Fibroblast of skin of abdomen (primary cell): ENCODE data around the gene SNX3. TPM values are rescaled to one million over a fixed set of nuclear protein-coding genes. Genes with fewer than 3 reads are reported as not detected.
A peak's percentile ranks its signal among the peaks of the same experiment; 100 is the strongest.
"Not testable (repeated sequence)": the region's sequence is repeated elsewhere in the genome, so short reads cannot be mapped to it uniquely, and the experiment has no call there.

ENCODE experiments used
- DNase-seq: peaks from one replicate; pipeline ENCODE4 v3.0.0-alpha.2; 2013
- polyA plus RNA-seq, 2 experiments: library from polyadenylated mRNA; unstranded; fragments of 120-200 nt; gene quantifications; one replicate each; pipeline ENCODE4 v1.2.1, GENCODE V29; 2013; ENCODE audit not compliant: insufficient read length in 2 of 2

Gene SNX3
- polyA plus RNA-seq (2013, experiment 1 of 2; ENCODE audit: insufficient read length), result 225 TPM
- 232 TPM for polyA plus RNA-seq (2013, experiment 2 of 2; ENCODE audit: insufficient read length)

DNA sequence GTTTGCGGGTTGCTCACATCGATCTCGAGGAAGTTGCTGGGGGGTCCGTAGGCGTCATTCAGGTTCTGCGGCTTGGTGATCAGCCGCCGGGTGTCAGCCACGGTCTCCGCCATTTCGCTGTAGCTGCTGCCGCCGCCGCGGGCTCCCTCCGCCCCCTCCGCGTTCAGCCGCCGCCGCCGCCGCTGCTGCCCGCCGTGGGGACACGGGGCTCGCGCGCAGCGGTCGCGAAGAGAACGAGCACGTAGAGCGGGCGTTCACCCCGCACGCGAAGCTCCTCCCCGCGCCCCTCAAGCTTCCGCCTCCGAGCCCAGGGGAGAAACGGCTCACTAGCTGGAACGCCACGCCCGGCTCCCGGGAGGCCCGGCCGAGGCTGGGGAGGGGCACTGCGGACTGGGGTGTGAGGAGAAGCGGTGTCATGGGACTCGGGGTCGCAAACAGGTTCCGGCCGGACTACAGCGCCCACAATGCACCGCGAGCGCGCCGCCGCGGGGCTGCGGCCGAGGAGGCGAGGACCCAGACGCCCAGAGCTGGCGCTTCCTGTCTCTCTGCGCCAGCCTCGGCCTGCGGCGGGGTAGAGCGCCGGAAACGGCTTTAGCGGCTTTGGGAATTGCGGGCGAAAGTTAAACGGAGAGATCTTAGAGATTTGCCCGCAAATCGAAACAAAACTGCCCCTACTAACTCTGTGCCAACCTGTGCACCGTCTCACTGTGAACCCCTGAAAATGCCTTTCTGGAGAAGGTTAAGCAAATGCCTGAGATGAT, at the start of gene SNX3:
TSS of gene SNX3 (minus strand) at position 232 of the 761 bp plus-strand sequence. CDS start at position 113, 119 bp downstream.
- DNase-seq, result peak; percentile 96

GRCh38 chr6:108309844-108310243, 49.0 kb upstream of the SNX3 start:
- no peak for DNase-seq

DNA sequence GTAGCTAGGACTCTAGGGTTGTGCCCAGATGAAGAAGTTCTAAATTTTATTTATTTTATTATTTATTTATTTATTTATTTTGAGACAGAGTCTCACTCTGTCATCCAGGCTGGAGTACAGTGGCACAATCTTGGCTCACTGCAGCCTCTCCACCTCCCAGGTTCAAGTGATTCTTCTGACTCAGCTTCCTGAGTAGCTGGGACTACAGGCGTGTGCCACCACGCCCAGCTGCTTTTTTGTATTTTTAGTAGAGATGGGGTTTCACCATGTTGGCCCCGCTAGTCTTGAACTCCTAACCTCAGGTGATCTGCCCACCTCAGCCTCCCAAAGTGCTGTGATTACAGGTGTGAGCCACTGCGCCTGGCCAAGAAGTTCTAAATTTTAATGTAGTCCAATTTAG, 47.8 kb upstream of the SNX3 start:
- not testable (repeated sequence) for DNase-seq

- DNase-seq, result no peak
Observed at GRCh38 chr6:108304646-108305045, 43.8 kb upstream of the SNX3 start.

GRCh38 chr6:108302386-108302785, 41.5 kb upstream of the SNX3 start:
- no peak for DNase-seq

- DNase-seq, result no peak
Observed at GRCh38 chr6:108295676-108296075, 34.8 kb upstream of the SNX3 start.

DNA sequence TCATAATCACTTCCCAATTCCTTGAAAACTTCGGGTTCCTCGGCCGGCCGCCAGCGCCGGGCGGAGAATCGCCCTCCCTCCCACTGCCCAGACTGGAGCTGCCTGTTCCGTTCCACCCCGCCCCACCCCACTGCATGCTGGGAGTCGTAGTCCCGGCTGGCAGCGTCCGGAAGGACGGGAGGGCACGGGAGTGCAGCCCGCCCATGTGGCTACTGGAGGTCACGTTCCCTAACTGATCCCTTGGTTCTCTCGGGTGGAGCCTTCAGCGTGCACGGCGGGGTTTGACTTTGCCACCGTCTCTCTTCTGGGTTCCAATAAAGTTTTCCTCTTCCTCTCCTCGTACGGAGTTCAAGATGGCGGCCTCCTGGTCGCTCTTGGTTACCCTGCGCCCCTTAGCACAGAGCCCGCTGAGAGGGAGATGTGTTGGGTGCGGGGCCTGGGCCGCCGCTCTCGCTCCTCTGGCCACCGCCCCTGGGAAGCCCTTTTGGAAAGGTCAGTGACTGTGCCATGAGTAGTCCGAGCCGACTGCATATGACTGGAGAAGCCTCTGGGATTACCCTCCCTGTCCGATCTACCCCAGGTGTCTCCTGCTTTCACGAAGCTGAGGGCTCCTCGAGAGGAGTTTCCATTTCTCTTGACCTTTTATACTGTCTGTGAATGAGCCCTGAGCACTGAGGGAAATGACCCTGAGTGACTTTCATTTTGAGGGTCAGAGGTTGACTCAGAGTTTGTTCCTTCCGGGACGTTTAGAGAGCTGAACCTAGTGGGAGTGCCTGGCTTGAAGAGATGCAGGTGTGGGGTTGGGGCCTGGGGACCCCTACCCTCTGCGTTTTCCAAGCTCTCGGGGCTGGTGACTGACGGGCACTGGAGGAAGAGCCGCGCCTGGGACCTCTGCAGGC, 34.1 kb upstream of the SNX3 start, which contains the start of gene AFG1L:
TSS of gene AFG1L (plus strand) at position 328 of the 899 bp plus-strand sequence. CDS start at position 354, 26 bp downstream.
- peak; percentile 87 for DNase-seq

DNA sequence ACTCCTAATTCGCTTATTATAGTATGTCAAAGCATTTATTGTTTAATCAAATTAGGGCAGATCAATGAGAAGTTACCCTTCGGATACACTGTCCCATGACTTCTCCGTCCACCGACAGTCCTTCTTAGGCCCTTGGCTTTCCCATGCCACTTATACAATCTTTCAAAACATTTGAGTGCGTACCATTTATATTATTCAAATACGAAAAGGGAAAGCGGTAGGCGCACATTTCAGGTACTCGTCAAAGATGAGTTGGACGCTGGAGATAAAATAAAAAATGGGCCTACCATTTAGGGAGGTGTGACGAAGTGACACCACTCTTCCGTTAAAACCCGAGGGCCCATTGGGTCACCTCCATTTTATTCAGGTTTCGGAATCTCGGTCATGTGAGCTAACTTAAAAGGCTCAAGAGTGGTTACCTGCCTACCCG, 33.5 kb upstream of the SNX3 start:
- no peak for DNase-seq

GRCh38 chr6:108293527-108294296, 32.9 kb upstream of the SNX3 start:
- DNase-seq, result no peak

DNA sequence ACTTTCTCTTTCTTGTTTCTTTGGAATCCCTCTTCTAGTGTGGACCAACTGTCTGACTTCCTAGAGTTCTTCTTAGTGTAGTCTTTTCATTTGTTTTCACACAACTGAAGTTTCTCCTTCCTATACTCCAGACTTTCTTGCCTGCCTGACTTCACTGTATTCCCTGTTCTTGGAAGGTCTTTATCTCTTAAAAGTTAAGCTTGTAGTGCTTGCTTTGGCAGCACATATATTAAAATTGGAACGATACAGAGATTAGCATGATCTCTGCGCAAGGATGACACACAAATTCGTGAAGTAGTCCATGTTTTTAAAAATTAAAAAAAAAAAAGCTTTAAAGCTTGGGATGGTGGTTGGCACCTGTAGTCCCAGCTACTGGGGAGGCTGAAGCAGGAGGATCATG, 31.7 kb upstream of the SNX3 start:
- DNase-seq, result not testable (repeated sequence)

GRCh38 chr6:108291091-108291490, 30.3 kb upstream of the SNX3 start:
- no peak for DNase-seq

- DNase-seq, result no peak
Observed at GRCh38 chr6:108288742-108289141, 27.9 kb upstream of the SNX3 start.

DNA sequence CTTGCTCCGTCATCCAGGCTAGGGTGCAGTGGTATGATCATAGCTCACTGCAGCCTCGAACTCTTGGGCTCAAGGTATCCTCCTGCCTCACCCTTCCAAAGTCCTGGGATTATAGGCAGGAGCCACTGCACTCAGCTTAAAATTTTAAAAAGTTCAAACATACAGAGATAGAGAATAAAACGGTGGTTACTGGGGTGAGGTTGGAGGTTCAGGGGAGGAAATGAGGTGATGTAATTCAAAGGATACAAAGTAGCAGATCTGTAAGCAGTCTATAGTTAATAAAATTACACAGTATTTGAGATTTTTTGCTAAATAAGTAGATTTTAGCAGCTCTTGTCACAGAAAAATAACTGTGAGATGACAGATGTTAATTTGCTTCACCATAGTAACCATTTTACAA, 26.5 kb upstream of the SNX3 start:
- no peak for DNase-seq

DNA sequence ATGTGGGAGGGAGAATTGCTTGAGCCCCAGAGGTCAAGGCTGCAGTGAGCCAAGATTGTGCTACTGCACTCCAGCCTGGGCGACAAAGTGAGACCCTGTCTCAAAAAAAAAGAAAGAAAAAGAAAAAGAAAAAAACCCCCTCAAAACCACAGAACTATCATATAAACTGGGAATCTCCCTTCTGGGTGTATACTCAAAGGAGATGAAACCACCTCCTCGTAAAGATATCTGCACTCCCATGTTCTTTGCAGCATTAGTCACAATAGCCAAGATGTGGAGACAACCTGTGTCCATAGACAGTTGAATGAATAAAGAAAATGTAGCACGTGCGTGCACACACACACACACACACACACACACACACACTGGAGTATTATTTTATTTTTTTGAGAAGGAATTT, 25.5 kb upstream of the SNX3 start:
- DNase-seq, result no peak

DNA sequence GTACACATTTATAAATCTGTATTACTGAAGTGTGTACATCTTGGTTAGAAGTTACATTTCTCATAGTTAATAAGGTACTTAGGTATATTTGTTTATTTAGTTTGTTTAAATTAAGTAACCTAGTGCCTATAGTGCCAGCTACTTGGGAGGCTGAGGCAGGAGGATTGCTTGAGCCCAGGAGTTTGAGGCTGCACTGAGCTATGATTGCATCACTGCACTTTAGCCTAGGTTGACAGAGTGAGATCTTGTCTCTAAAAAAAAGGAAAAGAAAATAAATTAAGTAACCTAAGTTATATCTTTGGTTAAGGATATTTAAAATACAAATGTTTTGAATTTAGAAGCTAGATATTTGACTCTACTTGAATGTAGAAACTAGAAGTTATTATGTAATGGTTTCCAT, 24.5 kb upstream of the SNX3 start:
- no peak for DNase-seq

DNA sequence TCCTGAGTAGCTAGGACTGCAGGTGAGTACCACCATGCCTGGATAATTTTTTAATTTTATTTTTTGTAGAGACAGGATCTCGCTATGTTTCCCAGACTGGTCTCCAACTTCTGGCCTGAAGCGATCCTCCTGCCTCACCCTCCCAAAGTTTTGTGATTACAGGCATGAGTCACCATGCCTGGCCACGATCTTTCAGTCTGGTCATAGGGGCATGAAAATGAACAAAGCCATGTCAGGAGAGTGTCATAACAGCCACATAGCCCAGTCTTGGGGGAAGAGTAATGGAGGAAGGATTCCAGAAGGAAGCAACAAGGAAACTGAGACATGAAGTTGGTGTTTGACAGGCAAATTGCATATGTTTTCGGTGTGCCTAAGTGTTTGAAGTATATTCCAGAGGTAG, 17.0 kb upstream of the SNX3 start:
- DNase-seq, result no peak

GRCh38 chr6:108277295-108277694, 16.5 kb upstream of the SNX3 start:
- DNase-seq, result peak; percentile 2

- DNase-seq, result no peak
Observed at GRCh38 chr6:108275976-108276375, 15.1 kb upstream of the SNX3 start.

- DNase-seq, result no peak
Observed at GRCh38 chr6:108274546-108274945, 13.7 kb upstream of the SNX3 start.

DNA sequence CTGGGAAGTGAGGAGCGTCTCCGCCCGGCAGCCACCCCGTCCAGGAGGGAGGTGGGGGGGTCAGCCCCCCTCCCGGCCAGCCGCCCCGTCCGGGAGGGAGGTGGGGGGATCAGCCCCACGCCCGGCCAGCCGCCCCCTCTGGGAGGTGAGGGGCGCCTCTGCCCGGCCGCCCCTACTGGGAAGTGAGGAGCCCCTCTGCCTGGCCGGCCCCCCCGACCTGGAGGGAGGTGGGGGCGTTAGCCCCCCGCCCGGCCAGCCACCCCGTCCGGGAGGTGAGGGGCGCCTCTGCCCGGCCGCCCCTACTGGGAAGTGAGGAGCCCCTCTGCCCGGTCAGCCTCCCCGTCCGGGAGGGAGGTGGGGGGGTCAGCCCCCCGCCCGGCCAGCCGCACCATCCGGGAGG, 9.1 kb upstream of the SNX3 start:
- not testable (repeated sequence) for DNase-seq

DNA sequence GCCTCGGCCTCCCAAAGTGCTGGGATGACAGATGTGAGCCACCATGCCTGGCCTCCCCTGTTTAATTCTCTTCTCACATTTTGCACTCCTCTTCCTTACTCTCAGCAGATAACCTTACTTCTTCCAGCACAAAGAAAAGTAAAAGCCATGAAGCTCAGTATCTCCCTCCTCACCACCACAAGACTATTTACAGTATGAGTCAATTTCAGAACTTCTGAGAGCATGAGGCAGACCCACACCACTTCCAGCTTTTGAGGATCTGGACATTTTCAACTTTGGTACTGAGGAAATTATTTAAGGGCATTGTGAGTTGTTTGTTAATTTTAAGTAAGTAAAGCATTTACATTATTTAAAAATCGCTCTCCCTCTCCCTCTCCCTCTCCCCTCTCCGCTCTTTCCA, 8.0 kb upstream of the SNX3 start:
- no peak for DNase-seq

DNA sequence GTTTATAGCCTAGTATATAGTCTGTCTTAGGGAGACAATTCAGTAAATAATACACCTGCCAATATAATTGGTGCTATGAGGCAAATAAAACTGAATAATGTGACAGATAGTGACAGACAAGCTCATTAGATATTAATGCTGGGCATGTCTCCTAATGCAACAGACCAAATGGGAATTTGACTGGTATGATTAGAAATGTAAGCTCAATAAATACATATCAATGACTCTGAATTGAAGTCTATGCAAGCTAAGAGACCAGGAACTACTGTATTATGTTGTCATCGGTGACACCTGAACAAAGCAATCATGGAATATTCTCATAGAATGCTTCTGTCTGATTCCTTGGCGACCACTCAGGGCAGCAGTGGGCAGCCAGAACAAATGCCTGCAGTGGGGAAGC, 2.5 kb upstream of the SNX3 start:
- DNase-seq, result no peak
